Measurements from ENCODE around the gene ANKRD53. TPM values are rescaled to one million over a fixed set of nuclear protein-coding genes. Genes with fewer than 3 reads are reported as not detected.
A peak's percentile ranks its signal among the peaks of the same experiment; 100 is the strongest.
"Not testable (repeated sequence)": the region's sequence is repeated elsewhere in the genome, so short reads cannot be mapped to it uniquely, and the experiment has no call there.

Gene ANKRD53
- total RNA-seq, 1 donor from 2014 or later = 11.7 TPM

GRCh38 chr2:70999362-70999761, 20.9 kb downstream of the ANKRD53 start:
- no peak overlapping the region for H3K27ac Mint-ChIP-seq (ENCODE audit: unreplicated experiment)
- H3K9me3 Mint-ChIP-seq (ENCODE audit: unreplicated experiment) = peaks cover 11% of the 10 kb centered on the region
- peaks cover 12% of the 10 kb centered on the region for H3K4me1 Mint-ChIP-seq (ENCODE audit: low read depth, unreplicated experiment)
- no peak for TF ChIP-seq CTCF (IDR thresholded peaks at IDR 0.05; ENCODE audit: partially characterized antibody, unreplicated experiment)
- H3K4me3 Mint-ChIP-seq (ENCODE audit: unreplicated experiment) = no peak overlapping the region
- no peaks in the 10 kb centered on the region for H3K36me3 Mint-ChIP-seq (ENCODE audit: unreplicated experiment)
- H3K27me3 Mint-ChIP-seq (ENCODE audit: unreplicated experiment) = peaks cover 18% of the 10 kb centered on the region
- no peak for DNase-seq

GRCh38 chr2:70999931-71000330, 21.5 kb downstream of the ANKRD53 start:
- not testable (repeated sequence) for H3K36me3 Mint-ChIP-seq (ENCODE audit: unreplicated experiment); H3K27ac Mint-ChIP-seq (ENCODE audit: unreplicated experiment); DNase-seq; H3K4me3 Mint-ChIP-seq (ENCODE audit: unreplicated experiment)
- H3K4me1 Mint-ChIP-seq (ENCODE audit: low read depth, unreplicated experiment) = peaks cover 12% of the 10 kb centered on the region
- H3K27me3 Mint-ChIP-seq (ENCODE audit: unreplicated experiment) = peaks cover 18% of the 10 kb centered on the region
- H3K9me3 Mint-ChIP-seq (ENCODE audit: unreplicated experiment) = peaks cover 11% of the 10 kb centered on the region

GRCh38 chr2:71000780-71001591, 22.6 kb downstream of the ANKRD53 start:
- Mint-ChIP-seq H3K4me3 (ENCODE audit: unreplicated experiment) (peak overlapping the region; percentile 78), H3K36me3 (ENCODE audit: unreplicated experiment) (no peaks in the 10 kb centered on the region), H3K4me1 (ENCODE audit: low read depth, unreplicated experiment) (peaks cover 16% of the 10 kb centered on the region), H3K27me3 (ENCODE audit: unreplicated experiment) (peaks cover 24% of the 10 kb centered on the region), H3K9me3 (ENCODE audit: unreplicated experiment) (peaks cover 14% of the 10 kb centered on the region), H3K27ac (ENCODE audit: unreplicated experiment) (peak overlapping the region; percentile 97)
- peak; percentile 81 for DNase-seq
- TF ChIP-seq CTCF (IDR thresholded peaks at IDR 0.05; ENCODE audit: partially characterized antibody, unreplicated experiment) = peak; percentile 90

GRCh38 chr2:71001592-71001927, 23.1 kb downstream of the ANKRD53 start:
- peaks cover 14% of the 10 kb centered on the region for H3K9me3 Mint-ChIP-seq (ENCODE audit: unreplicated experiment)
- TF ChIP-seq CTCF (IDR thresholded peaks at IDR 0.05; ENCODE audit: partially characterized antibody, unreplicated experiment) = no peak
- H3K27ac Mint-ChIP-seq (ENCODE audit: unreplicated experiment) = peak overlapping the region; percentile 97
- H3K4me3 Mint-ChIP-seq (ENCODE audit: unreplicated experiment) = peak overlapping the region; percentile 78
- H3K27me3 Mint-ChIP-seq (ENCODE audit: unreplicated experiment) = peaks cover 22% of the 10 kb centered on the region
- no peaks in the 10 kb centered on the region for H3K36me3 Mint-ChIP-seq (ENCODE audit: unreplicated experiment)
- peaks cover 22% of the 10 kb centered on the region for H3K4me1 Mint-ChIP-seq (ENCODE audit: low read depth, unreplicated experiment)
- no peak for DNase-seq

- H3K4me3 Mint-ChIP-seq (ENCODE audit: unreplicated experiment) = peak overlapping the region; percentile 78
- peak overlapping the region; percentile 97 for H3K27ac Mint-ChIP-seq (ENCODE audit: unreplicated experiment)
- peaks cover 15% of the 10 kb centered on the region for H3K9me3 Mint-ChIP-seq (ENCODE audit: unreplicated experiment)
- no peak for TF ChIP-seq CTCF (IDR thresholded peaks at IDR 0.05; ENCODE audit: partially characterized antibody, unreplicated experiment)
- no peaks in the 10 kb centered on the region for H3K36me3 Mint-ChIP-seq (ENCODE audit: unreplicated experiment)
- peaks cover 25% of the 10 kb centered on the region for H3K27me3 Mint-ChIP-seq (ENCODE audit: unreplicated experiment)
- peak; percentile 93 for DNase-seq
- H3K4me1 Mint-ChIP-seq (ENCODE audit: low read depth, unreplicated experiment) = peaks cover 27% of the 10 kb centered on the region
These were observed 23.6 kb downstream of the ANKRD53 start for GRCh38 chr2:71001981-71002570.
